ENCODE data around the gene TNIP2. TPM values are rescaled to one million over a fixed set of nuclear protein-coding genes. Genes with fewer than 3 reads are reported as not detected.
A peak's percentile ranks its signal among the peaks of the same experiment; 100 is the strongest.
"Not testable (repeated sequence)": the region's sequence is repeated elsewhere in the genome, so short reads cannot be mapped to it uniquely, and the experiment has no call there.

The TNIP2 gene
- total RNA-seq, 2 experiments from 2014 or later = 26.2 to 32.1 TPM

- Histone ChIP-seq H3K36me3 (ENCODE audit: insufficient read depth, low read length) (no peaks in the 10 kb centered on the region), H3K9me2 (ENCODE audit: insufficient read depth, low read length) (no peaks in the 10 kb centered on the region), H3K27ac (ENCODE audit: low read depth, low read length, poor library complexity, severe bottlenecking) (no peak overlapping the region), H4K20me1 (ENCODE audit: insufficient read depth, low read length) (no peaks in the 10 kb centered on the region), H3K4me3 (ENCODE audit: low read depth, low read length, poor library complexity, severe bottlenecking) (no peak overlapping the region), H2AFZ (ENCODE audit: low read length) (peak overlapping the region; percentile 69; the same call in 1 of the 2 replicates), H3K4me1 (ENCODE audit: insufficient read depth, low read length, poor library complexity, severe bottlenecking) (peaks cover 8% of the 10 kb centered on the region), H3K79me2 (ENCODE audit: insufficient read depth, low read depth, low read length) (no peaks in the 10 kb centered on the region), H3K4me2 (ENCODE audit: low read length) (peak overlapping the region; percentile 68), H3K9me3 (ENCODE audit: low read length) (no peaks in the 10 kb centered on the region)
- no peak for DNase-seq (ENCODE audit: low spot score)
- ChIA-PET POLR2A (interaction anchor here (1.0 kb wide), 1 partner anchor 23 kb away, joined by 4 read pairs; no protein-coding TSS in a partner anchor), CTCF (ENCODE audit: unreplicated experiment) (interaction anchor here (0.6 kb wide), 1 partner anchor 17 kb away, joined by 3 read pairs; no protein-coding TSS in a partner anchor)
- no TSS peak for BruUV-seq (replicated peaks)
- intact Hi-C loops (cut with micrococcal nuclease; ENCODE audit: unreplicated experiment) = no loop called here
- TF ChIP-seq EZH2phosphoT487 (IDR thresholded peaks at IDR 0.05; ENCODE audit: borderline replicate concordance, low read depth, low read length) (no peak), CTCF (conservative IDR thresholded peaks at IDR 0.05; ENCODE audit: low read length) (no peak)
Observed at GRCh38 chr4:2763511-2763967, 7.4 kb upstream of the TNIP2 start.

GRCh38 chr4:2762486-2763370 is 6.6 kb upstream of the TNIP2 start:
- H3K4me2 ChIP-seq (ENCODE audit: low read length); H2AFZ ChIP-seq (ENCODE audit: low read length); intact Hi-C loops (cut with micrococcal nuclease; ENCODE audit: unreplicated experiment); H4K20me1 ChIP-seq (ENCODE audit: insufficient read depth, low read length); DNase-seq (ENCODE audit: low spot score); H3K27ac ChIP-seq (ENCODE audit: low read depth, low read length, poor library complexity, severe bottlenecking); H3K9me2 ChIP-seq (ENCODE audit: insufficient read depth, low read length); H3K4me3 ChIP-seq (ENCODE audit: low read depth, low read length, poor library complexity, severe bottlenecking); CTCF ChIA-PET (ENCODE audit: unreplicated experiment); POLR2A ChIA-PET; H3K9me3 ChIP-seq (ENCODE audit: low read length); H3K79me2 ChIP-seq (ENCODE audit: insufficient read depth, low read depth, low read length); H3K36me3 ChIP-seq (ENCODE audit: insufficient read depth, low read length); H3K4me1 ChIP-seq (ENCODE audit: insufficient read depth, low read length, poor library complexity, severe bottlenecking); BruUV-seq (replicated peaks): not testable (repeated sequence)

- H3K4me1 ChIP-seq (ENCODE audit: insufficient read depth, low read length, poor library complexity, severe bottlenecking) = peaks cover 8% of the 10 kb centered on the region
- H3K9me3 ChIP-seq (ENCODE audit: low read length) = no peaks in the 10 kb centered on the region
- BruUV-seq (replicated peaks) = no TSS peak
- H2AFZ ChIP-seq (ENCODE audit: low read length) = no peak overlapping the region
- no peak for DNase-seq (ENCODE audit: low spot score)
- H3K4me3 ChIP-seq (ENCODE audit: low read depth, low read length, poor library complexity, severe bottlenecking) = no peak overlapping the region
- TF ChIP-seq CTCF (conservative IDR thresholded peaks at IDR 0.05; ENCODE audit: low read length) = no peak
- TF ChIP-seq EZH2phosphoT487 (IDR thresholded peaks at IDR 0.05; ENCODE audit: borderline replicate concordance, low read depth, low read length) = no peak
- POLR2A ChIA-PET = no interaction called here
- CTCF ChIA-PET (ENCODE audit: unreplicated experiment) = no interaction called here
- H3K4me2 ChIP-seq (ENCODE audit: low read length) = no peak overlapping the region
- no peaks in the 10 kb centered on the region for H4K20me1 ChIP-seq (ENCODE audit: insufficient read depth, low read length)
- no peaks in the 10 kb centered on the region for H3K36me3 ChIP-seq (ENCODE audit: insufficient read depth, low read length)
- no peaks in the 10 kb centered on the region for H3K79me2 ChIP-seq (ENCODE audit: insufficient read depth, low read depth, low read length)
- intact Hi-C loops (cut with micrococcal nuclease; ENCODE audit: unreplicated experiment) = no loop called here
- no peak overlapping the region for H3K27ac ChIP-seq (ENCODE audit: low read depth, low read length, poor library complexity, severe bottlenecking)
- H3K9me2 ChIP-seq (ENCODE audit: insufficient read depth, low read length) = no peaks in the 10 kb centered on the region
Observed at GRCh38 chr4:2762048-2762447, 5.9 kb upstream of the TNIP2 start.
